Midbrain (tissue), 1 donor: ENCODE measurements around the gene GPD1L.
"Not testable (repeated sequence)": the region's sequence is repeated elsewhere in the genome, so short reads cannot be mapped to it uniquely, and the experiment has no call there.

Experiments
- DNase-seq: peaks from one replicate; lab custom pipeline; 2025; lab: John Stamatoyannopoulos, UW

GPD1L gene

GRCh38 chr3:32180141-32180784 is 73.8 kb downstream of the GPD1L start:
- DNase-seq = no peak

- DNase-seq = no peak
Observed at GRCh38 chr3:32181365-32181764, 74.9 kb downstream of the GPD1L start.

DNA sequence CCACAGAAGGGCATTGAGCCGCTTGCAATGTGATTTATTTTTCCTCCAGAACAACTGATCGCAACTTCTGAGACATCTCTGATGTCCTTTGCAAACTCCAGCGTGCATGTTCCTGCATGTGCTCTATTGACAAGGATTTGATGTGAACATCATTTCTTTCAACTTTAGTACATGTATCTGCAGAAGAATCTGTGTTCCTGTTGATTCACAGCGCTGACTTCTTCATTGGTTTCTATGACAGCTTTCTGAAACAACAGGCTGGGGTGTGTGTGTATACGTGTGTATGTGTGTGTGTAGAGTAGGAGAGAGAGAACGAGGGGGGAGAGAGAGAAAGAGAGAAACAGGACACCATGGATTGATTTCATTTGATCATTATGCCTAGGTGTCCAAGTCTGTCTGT is 75.4 kb downstream of the GPD1L start:
- no peak for DNase-seq

GRCh38 chr3:32184187-32184730 is 77.8 kb downstream of the GPD1L start:
- DNase-seq = no peak

- no peak for DNase-seq
Observed at GRCh38 chr3:32186097-32186496, 79.7 kb downstream of the GPD1L start.

DNA sequence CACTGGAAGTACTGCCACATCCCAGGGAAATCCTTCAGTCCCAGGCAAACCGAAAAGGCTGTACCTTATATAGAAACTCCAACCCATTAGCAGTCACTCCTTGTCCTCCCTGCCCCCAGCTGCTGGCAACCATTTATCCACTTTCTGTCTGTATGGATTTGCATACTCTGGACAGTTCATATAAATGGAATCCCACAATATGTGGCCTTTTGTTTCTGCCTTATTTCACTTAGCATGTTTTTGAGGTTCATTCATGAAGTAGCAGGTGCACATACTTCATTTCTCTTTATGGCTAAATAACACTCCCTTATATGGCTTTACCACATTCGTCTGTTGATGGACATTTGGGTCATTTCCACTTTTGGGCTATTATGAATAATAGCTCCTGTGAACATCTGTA is 80.5 kb downstream of the GPD1L start:
- DNase-seq = no peak

DNA sequence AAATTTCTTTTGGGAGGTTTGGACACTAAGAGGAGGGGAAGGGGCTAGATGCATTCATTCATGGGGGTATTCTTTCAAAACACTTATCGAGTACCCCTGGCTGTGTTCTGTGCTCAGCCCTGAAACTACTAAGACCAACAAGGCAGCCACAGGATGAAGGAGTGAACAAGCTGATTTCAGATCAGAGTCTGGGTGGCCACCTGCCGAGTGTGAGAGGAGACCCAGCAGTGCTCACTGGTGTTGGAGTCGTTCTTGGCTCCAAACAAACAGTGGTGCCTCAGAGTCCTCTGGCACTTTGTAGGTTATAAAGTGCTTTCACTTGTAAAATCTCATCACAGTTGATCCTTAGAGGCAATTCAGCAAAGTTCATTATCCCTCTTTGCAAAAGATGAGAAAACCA is 83.3 kb downstream of the GPD1L start:
- DNase-seq = no peak

DNA sequence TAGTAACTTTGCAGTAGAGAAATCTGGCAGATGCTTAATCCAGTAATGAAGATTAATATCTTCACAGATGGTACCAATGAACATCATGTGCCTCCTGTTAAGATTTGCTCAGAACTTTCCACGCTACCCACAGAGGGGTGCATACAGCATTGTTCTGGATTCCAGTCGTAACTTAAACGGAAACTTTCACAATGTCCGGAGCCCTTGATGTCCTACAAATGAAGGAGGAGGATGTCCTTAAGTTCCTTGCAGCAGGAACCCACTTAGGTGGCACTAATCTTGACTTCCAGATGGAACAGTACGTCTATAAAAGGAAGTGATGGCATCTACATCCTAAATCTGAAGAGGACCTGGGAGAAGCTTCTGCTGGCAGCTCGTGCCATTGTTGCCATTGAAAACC is 84.1 kb downstream of the GPD1L start:
- DNase-seq = not testable (repeated sequence)

DNA sequence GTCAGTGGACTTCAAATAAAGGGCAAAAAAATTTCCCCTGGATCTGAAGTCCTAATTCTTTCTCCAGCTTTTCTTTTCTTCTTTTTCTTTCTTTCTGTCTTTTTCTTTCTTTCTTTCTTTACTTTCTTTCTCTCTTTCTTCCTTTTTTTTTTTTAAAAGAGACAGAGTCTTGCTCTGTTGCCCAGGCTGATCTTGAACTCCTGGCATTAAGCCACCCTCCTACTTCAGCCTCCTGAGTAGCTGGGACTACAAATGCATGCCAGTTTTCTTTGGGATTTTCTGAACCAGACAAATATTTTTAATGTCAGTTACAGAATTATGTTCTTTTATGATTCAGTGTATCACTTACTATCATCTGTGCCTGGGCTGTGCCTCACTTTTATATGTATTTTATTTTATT is 86.7 kb downstream of the GPD1L start:
- DNase-seq = no peak

DNA sequence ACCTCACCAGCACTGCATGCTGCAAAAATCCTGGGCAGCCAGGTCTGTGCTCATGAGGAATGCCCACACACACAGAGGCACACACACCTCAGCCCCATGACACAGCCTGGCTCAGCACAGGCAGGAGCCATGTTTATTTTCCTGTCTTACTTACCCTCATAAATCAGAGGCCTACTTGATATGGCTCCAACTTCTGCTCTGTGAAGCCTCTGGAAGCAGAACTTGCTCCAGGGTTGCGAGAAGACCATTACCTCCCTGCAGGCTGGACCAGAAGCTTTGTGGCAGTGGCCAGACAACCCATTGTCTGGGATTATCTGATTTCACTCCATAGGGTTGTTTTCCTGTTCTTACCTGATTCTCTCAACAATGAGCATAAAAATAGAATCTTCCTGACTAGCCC is 88.2 kb downstream of the GPD1L start:
- no peak for DNase-seq

GRCh38 chr3:32195995-32196540 is 89.6 kb downstream of the GPD1L start:
- DNase-seq = no peak

DNA sequence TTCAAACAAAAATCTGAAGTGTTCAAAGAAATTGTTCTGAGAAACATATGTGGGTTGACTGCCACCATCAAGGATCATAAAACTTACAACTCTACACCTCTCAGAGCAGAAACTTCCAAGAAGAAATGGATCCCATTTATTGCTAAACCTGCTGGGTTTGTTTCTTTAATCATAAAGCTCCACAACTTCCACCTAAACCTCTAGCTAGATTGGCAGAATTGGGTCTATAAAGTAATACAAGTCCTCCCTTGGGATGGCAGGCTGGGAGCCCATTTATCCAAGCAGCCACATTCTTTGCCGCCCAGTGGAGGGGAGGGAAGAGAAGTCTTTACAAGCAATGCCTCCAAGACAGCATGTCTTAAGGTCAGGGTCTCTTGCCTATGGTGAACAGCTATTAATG is 91.6 kb downstream of the GPD1L start:
- DNase-seq = no peak

GRCh38 chr3:32198714-32199113 is 92.3 kb downstream of the GPD1L start:
- no peak for DNase-seq

DNA sequence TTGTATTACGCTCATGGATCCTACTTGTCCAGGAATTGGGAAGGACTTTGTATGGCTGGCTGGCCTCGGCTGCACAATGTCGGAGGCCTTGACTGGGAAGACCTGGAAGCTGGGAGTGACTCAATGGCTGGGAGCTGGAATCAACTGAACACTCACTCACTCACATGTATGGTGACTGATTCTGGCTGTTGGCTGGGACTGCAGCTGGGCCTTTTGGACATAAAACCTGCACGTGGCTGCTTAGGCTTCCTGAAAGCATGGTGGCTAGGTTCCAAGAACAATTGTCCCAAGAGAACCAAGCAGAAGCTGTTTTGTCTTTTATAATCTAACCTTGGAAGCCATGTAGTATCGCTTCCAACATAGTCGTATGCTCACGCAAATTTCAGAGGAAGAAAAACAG is 94.1 kb downstream of the GPD1L start:
- no peak for DNase-seq

GRCh38 chr3:32200992-32201758 is 94.8 kb downstream of the GPD1L start:
- DNase-seq = no peak

- no peak for DNase-seq
Observed at GRCh38 chr3:32202496-32202895, 96.1 kb downstream of the GPD1L start.

DNA sequence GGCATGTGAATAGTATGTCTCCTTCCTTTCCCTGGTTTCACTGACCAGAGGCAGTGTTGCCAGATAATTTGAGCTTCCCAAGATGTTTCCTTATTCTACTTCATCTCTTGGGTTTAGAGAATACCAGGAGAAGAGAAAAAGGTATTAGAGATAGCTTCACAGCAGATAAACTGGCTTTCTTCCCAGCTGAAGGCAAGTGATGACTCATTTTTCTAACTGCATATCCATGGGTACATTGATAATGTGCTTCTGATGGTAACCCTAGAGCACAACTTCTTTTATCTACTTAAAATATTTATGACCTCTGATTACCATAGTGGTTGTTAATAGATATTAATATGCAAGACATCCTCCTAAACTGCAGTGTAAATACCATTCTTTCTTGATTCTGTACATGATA is 97.4 kb downstream of the GPD1L start:
- DNase-seq = no peak

DNA sequence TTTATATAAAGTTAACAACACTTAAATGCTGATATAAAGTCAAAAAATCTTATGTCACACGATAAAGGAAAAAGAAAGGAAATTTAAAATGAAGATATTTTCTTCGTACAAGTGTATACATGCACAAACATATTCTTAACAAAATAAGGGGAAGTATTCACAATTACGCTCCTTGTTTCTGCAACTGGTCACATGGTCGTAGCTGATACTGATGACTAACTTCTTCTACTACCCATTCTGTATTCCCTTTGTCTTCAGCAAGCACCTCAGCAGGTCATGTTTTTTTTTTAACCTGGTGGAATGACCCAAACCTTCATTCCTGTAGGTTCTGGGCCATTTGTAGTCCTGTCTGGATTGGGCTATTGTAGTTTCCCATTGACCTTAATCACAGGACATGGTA is 102.0 kb downstream of the GPD1L start:
- no peak for DNase-seq

DNA sequence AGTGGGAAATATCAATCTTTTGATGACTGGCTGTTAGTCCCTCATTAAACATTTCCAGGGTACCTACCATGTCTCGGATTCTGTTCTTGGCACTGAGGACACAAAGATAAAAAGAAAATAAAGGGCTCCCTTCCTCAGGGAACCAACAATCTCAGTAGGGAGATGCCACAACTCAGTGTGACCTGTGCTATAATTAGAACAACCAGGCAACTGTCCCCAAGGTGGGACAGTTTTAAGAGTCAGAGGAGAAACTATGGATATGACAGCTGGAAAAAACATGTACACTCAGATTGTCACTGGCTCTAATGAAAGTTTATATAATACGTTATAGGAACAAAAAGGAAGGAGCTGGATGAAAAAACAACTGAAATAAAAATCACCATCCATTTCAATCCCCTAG is 108.8 kb downstream of the GPD1L start:
- DNase-seq = no peak

- DNase-seq = no peak
Observed at GRCh38 chr3:32216172-32216783, 109.9 kb downstream of the GPD1L start.

DNA sequence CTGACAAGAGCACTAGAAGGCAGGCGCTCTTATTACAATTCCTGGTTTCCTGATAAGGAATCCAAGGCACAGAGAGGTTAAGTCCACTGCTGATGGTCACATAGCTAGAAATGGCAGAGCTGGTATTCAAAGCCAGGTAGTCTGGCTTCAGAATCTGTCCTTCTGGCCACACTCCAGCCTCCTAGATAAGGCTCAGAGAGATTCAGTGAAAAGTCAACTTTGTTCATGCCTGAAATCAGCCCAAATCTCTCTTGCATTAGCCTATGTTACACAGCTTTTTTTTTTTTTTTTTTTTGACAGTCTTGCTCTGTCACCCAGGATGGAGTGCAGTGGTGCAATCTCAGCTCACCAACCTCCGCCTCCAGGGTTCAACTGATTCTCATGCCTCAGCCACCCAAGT is 110.9 kb downstream of the GPD1L start:
- no peak for DNase-seq
